Hepatocyte (in vitro differentiated cells): ENCODE measurements around the gene RRAS.

Experiments
- EZH2 ChIP-seq: fragments of 200-600 bp; sonication (generic); IDR thresholded peaks from 2 replicates; pipeline ENCODE4 v1.6.1; 2016; ENCODE audit warnings: antibody characterized with exemption, mild to moderate bottlenecking, borderline replicate concordance
- TF ChIP-seq, protein P1 (sequence below): fragments of 200-600 bp; sonication (generic); IDR thresholded peaks from 2 replicates; pipeline ENCODE4 v1.5.1; 2016; ENCODE audit warnings: antibody characterized with exemption, mild to moderate bottlenecking; ENCODE audit not compliant: poor library complexity

DNA sequence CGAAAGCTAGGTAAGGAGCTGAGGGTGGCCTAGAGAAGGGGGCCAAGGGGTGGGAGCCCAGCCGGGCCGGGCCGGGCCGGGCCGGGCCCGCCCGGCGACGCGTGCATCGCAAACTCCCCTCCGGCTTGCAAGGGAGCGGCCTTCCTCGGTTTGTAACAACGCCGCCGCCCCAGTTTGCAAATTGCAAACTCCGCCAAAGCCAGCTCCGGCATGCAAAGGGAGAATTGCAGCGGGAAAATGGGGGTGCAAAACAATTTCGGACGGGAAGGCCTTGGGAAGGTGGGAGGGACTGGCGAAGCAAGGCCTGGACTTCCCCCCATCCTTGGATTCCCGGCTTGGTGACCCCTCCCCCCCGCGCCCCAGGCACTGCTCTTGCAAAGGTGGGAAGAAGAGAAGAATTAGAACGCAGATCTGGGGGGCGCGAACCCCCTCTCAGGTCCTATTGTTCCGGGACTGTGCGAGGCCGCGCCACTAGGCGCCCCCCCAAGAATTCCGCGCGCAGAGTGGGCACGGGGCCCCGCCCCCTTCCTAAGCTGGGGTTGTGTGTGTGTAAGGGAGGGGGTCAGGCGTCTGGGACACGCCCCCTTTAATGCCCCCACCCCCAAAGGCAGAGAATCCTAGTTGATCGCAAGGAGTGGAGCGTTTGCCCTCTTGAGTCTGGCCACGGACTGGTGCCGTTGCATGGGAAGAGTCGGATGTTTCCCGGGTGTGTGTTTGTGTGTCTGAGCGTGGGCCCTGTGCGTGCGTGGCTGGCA is 48.0 kb downstream of the RRAS start:
- TF ChIP-seq, protein P1, sequence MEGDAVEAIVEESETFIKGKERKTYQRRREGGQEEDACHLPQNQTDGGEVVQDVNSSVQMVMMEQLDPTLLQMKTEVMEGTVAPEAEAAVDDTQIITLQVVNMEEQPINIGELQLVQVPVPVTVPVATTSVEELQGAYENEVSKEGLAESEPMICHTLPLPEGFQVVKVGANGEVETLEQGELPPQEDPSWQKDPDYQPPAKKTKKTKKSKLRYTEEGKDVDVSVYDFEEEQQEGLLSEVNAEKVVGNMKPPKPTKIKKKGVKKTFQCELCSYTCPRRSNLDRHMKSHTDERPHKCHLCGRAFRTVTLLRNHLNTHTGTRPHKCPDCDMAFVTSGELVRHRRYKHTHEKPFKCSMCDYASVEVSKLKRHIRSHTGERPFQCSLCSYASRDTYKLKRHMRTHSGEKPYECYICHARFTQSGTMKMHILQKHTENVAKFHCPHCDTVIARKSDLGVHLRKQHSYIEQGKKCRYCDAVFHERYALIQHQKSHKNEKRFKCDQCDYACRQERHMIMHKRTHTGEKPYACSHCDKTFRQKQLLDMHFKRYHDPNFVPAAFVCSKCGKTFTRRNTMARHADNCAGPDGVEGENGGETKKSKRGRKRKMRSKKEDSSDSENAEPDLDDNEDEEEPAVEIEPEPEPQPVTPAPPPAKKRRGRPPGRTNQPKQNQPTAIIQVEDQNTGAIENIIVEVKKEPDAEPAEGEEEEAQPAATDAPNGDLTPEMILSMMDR = no peak
- TF ChIP-seq EZH2 = no peak
